GM19099 (cell line): ENCODE measurements around the gene AKR1B1.

Experiments used
- POLR2A ChIP-seq: IDR thresholded peaks from 3 replicates; pipeline ENCODE4 v1.6.1; 2011; ENCODE audit warnings: low read depth; ENCODE audit not compliant: insufficient read length; ENCODE audit errors: extremely low read depth

Gene AKR1B1

GRCh38 chr7:134414109-134414508 lies 44.8 kb downstream of the AKR1B1 start:
- no peak for TF ChIP-seq POLR2A

GRCh38 chr7:134407311-134407710 lies 51.6 kb downstream of the AKR1B1 start:
- TF ChIP-seq POLR2A: no peak

GRCh38 chr7:134406431-134406830 lies 52.5 kb downstream of the AKR1B1 start:
- no peak for TF ChIP-seq POLR2A

GRCh38 chr7:134405299-134405698 lies 53.6 kb downstream of the AKR1B1 start:
- TF ChIP-seq POLR2A: no peak

GRCh38 chr7:134403062-134403461 lies 55.8 kb downstream of the AKR1B1 start:
- TF ChIP-seq POLR2A: no peak

- no peak for TF ChIP-seq POLR2A
Measured at GRCh38 chr7:134400859-134401258, 58.0 kb downstream of the AKR1B1 start.

GRCh38 chr7:134396031-134396430 lies 62.9 kb downstream of the AKR1B1 start:
- TF ChIP-seq POLR2A: no peak

GRCh38 chr7:134395604-134396003 lies 63.3 kb downstream of the AKR1B1 start:
- TF ChIP-seq POLR2A: no peak

- no peak for TF ChIP-seq POLR2A
Measured at GRCh38 chr7:134394056-134394455, 64.8 kb downstream of the AKR1B1 start.
